HG02840 (cell line): ENCODE measurements around the gene SEC16A.

ENCODE experiments used
- ATAC-seq: cut with Tn5 transposase; IDR thresholded peaks from one replicate; pipeline ENCODE4 v1.9.1; 2021; ENCODE audit warnings: mild to moderate bottlenecking, moderate library complexity, moderate number of reproducible peaks; ENCODE audit not compliant: unreplicated experiment, low FRiP score

The SEC16A gene, protein sequence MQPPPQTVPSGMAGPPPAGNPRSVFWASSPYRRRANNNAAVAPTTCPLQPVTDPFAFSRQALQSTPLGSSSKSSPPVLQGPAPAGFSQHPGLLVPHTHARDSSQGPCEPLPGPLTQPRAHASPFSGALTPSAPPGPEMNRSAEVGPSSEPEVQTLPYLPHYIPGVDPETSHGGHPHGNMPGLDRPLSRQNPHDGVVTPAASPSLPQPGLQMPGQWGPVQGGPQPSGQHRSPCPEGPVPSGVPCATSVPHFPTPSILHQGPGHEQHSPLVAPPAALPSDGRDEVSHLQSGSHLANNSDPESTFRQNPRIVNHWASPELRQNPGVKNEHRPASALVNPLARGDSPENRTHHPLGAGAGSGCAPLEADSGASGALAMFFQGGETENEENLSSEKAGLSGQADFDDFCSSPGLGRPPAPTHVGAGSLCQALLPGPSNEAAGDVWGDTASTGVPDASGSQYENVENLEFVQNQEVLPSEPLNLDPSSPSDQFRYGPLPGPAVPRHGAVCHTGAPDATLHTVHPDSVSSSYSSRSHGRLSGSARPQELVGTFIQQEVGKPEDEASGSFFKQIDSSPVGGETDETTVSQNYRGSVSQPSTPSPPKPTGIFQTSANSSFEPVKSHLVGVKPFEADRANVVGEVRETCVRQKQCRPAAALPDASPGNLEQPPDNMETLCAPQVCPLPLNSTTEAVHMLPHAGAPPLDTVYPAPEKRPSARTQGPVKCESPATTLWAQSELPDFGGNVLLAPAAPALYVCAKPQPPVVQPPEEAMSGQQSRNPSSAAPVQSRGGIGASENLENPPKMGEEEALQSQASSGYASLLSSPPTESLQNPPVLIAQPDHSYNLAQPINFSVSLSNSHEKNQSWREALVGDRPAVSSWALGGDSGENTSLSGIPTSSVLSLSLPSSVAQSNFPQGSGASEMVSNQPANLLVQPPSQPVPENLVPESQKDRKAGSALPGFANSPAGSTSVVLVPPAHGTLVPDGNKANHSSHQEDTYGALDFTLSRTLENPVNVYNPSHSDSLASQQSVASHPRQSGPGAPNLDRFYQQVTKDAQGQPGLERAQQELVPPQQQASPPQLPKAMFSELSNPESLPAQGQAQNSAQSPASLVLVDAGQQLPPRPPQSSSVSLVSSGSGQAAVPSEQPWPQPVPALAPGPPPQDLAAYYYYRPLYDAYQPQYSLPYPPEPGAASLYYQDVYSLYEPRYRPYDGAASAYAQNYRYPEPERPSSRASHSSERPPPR (N-terminal part only)

DNA sequence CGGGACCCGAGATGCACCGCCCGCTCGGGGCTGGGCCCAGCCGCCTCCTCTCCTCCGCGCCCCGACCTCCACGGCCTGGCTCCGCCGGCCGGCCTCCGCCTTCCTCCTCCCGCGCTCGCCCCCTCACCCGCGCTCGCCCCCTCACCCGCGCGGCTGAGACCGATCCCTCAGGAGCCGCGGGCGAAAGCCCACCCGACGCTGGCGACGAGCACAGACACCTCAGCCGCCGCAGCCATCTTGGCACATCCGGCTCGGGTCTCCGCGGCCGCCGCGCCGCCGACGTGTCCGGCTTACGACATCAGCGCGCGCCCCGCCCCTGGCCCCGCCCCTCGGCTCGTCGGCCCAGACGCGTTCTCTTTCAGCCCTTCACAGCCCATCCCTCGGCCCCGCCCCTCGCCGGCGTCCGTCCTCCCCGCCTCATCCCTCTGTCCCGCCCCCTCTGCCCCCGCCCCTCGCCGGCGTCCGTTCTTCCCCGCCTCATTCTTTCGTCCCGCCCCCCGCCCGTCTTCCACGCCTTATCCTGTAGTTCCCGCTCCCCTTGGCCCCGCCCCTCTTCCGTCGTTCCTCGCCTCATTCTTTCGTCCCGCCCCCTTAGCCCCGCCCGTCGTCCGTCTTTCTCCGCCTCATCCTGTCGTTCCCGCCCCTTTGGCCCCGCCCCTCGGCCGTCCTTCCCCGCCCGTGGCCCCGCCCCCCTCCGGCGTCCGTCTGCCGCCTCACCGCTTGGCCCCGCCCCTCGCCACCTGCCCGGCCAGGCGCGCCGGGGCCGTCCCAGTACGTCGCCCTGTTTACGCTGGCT is at the start of gene SEC16A:
TSS of gene SEC16A (minus strand) at position 248 of the 796 bp plus-strand sequence. CDS start 5,425 bp downstream, outside the sequence.
- ATAC-seq: peak; percentile 56

DNA sequence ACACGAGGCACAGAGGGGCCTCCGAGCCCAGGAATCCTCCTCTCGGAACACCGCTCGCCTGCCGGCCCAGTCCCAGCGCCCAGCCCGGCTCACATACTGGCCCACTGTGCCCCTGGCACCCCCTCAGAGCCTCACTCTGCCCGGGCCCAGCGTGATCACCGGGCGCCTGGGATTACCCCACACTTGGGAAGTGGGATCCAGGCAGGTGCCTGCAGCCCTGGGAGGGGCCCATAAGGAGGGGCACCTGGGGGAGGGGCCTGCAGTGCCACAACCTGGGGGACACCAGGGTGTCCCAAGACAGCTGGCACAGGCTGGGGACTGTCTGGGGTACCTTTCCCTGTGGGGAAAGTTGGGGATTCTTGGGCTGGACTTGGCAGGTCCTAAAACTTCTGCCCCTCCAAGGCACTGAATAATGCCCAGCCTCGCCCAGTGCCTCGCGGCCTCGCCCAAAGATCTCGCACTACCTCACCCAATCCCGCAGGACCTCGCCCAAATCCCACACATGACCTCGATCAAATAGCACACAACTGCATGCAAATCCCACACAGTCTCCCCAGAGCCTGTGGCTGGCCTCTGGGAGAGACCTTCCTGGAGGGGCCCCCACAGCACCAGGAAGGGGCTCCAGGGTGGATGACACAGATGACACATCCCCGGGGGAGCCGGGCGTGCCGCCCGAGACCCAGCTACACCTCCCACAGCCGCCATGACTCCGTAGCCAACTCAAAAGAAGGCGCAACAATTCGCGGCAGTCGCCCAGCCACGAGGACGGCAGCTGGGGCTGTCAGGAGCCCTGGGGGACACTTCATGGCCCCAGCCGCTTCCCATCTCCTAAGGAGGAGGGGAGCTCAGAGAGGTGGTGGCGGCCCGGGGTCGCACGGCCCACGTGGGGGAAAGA is 49.3 kb upstream of the SEC16A start:
- ATAC-seq: no peak

DNA sequence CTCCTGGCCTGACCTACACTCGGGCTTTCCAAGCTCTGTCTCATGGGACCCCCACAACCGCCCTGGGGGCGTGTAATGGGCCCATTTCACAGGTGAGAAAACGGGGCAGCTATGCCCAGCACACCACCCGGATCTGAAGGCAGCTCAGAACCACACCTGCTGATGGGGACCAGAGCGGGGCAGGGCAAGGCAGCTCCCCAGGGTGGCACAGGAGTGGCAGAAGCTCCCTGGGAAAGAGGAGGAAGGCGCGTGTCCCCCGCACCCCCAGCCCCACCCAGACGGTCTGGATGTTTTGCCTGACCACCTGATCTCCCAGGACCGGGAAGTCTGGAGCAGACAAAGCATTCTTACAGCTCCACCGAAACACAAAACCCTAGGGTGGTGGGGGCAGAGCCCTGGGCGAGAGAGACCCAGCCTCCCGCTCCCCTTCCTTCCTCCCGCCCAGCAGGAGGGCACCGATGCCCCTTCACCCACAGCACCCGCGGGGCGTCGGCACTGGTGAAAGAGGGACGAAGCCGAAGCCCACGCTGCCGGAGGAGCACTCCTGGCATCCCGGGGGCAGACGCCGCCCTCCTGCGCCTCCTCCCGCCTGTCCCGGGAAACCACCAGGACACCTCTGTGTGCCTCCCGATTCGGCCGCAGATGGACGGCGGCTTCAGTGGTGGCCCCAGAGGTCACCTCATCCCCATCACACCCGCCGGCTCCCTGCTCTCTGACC is 48.5 kb upstream of the SEC16A start:
- ATAC-seq: no peak

DNA sequence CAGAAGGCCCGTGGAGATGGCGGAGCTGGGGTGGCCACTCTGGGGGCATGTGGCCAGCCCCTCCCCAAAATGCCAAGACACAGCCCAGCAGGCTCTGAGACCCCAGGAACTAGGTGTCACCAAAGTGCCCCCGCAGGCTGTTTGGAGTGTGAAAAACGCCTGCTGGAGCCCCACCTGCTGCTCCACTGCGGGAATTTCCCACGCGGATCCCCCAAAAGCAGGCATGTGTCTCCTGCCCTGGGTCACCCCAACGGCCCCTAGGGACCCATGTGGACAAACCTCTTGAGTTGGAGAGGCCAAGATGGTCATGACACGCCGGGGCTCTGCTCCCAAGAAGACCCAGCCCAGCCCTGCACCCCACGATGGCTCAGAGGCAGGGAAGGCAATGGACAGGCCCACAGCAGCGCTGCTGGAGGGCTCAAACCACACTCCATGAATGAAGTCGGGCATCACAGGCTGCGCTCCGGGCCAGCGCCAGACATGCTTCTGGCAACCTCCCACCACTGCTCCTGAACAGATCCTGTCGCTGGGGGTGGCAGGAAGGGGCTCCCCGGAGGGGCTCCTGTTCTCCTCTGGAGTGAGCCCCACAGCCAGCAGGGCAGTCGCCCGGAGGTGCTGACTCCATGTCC is 47.7 kb upstream of the SEC16A start:
- no peak for ATAC-seq

DNA sequence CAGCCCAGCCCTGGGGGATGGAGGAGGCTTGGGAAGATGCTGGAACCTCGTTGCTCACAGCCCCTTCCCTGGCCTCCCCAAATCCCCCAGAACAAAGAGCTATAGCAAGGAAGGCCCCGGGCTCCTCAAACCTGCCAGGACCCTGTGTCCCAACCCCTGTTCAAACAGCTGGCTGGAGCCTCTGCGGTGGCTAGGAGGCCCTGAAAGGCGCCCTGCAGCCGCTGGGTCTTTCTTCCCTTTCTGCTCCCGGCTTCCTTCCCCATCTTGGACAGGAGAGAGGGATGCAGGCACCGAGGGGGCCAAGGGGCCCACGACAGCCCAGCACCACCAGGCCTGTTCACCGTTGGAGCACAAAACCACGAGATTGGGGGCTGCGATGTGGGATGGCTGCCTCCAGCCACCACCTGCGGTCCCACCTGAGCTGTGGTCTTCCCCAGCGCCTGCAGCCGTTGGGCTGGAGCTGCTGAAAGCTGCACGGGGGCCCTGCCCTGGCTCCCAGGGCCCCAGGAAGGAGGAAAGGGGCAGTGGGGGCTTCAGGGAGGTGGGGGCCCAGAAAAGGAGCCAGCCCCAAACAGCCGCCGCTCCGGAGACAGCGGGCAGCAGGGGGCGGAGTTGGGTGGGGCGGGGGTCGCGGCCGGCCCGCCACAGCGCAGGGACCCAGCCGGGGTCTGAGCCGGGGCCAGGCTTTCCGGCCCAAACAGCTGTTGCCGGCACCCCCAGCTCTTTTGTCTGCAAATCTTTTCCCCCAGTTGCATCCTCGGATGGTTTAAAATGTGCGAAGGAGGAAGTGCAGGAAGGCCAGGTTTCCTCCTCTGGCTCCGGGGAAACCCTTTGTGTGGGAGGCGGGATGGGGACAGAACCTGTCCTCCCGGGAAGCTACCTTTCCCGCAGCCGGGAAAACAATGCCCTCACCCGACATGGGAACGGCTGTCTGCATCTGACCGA is 46.9 kb upstream of the SEC16A start:
- no peak for ATAC-seq

DNA sequence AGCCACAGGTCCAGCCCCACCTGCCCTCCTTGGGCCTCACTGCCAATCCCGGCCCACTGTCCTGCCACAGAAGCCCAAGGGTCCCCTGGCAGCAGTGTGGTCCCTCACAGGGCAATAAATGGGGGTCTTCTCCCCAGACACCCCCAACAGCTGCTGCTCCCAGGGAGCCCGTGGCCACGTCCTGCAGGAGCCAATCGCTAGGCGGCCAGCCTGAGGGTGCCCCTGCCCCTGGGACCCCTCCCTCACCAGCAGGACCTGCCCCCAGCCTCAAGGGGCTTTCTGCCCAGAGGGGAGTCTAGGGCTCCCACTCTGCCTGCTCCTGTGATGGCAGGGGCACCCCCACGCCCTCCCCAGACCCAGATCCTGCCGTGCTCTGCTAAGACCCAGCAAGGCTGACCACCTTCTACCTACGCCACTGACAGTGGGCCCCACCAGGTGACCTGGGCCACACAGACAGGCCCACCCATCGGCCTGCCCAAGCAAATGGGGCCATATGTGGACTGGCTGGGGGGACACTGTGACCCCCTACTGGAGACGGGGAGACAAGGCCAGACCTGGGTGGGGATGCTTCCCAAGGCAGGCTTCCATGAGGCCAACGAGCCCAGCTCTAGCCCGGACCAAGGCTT is 46.0 kb upstream of the SEC16A start:
- no peak for ATAC-seq

DNA sequence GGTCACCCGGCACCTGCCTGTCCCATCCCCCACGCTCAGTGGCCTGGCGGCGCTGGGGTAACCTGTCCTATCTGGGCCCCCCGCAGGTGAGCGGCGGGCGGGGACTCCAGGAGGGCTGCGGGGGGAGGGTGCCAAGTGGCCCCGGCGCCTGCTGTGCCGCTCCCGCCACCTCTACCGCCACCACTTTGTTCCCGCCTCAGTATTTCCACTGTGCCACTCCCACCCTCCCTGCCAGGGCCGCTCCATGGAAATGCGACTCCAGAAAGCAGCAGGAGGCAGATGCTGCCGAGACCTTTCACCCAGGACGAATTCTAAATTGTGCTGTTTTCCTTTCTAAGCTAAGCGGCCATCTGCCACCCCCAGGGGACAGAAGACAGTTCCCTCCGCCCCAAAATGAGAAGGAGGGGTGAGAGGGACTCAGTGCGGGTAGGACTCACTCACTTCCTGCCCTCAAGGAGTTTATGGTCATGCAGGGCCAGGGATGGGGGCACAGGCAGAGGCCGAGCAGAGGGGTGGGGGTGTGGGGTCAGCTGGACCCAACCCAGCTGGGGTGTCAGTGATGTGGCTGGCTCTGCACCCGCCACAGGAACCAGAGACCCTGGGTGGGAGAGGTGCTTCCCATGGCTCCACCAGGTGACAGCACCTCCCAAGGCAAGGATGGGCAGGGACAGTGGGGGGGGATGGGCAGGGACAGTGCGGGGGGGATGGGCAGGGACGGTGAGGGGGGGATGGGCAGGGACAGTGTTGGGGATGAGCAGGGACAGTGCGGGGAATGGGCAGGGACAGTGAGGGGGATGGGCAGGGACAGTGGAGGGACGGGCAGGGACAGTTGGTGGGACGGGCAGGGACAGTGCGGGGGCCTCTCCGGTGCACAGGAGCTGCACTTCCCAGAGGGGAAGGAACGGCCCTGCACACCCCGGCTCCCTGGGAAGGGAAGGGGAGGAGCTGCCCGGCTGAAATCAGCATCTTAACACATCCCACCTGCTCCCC is 45.2 kb upstream of the SEC16A start:
- ATAC-seq: no peak

DNA sequence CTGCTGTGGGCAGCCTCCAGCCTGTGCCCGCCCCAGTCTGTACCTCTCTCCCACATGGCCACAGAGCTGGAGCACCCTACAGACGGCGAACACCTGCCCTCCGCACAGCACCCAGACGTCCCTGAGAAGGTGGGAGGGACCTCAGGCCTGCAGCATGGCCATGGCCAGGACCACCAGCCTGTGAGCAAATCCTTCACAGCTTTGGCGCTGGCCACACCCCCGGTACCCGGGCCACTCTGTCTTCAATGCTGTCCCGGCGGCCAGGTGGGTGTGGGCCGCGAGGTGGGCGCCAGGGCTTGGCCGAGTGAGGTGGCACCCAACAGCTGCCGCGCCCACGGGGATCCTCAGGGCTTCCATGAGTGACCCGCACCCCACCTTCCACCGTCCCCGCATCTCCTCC is 44.3 kb upstream of the SEC16A start:
- ATAC-seq: no peak

DNA sequence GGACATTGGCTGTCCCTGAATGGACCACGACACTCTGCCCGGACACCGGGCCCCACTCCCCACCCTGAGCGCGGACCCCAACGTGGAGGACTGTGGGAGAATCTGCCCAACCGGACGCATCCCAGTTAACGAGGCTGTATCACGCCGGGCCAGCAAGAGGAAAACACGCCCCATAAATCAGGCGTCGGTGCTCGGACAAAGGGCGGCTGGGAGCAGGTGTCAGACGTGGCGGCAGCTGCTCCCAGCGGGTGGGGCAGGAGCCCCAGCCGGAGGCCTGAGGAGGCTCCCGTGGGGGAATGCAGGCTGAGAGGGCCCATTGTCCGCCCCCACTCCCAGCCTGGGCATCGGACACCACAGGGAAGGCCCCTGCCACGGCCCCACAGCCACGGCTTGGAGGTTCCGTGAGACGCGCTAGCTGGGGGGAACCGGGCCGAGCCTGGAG is 43.8 kb upstream of the SEC16A start:
- no peak for ATAC-seq

DNA sequence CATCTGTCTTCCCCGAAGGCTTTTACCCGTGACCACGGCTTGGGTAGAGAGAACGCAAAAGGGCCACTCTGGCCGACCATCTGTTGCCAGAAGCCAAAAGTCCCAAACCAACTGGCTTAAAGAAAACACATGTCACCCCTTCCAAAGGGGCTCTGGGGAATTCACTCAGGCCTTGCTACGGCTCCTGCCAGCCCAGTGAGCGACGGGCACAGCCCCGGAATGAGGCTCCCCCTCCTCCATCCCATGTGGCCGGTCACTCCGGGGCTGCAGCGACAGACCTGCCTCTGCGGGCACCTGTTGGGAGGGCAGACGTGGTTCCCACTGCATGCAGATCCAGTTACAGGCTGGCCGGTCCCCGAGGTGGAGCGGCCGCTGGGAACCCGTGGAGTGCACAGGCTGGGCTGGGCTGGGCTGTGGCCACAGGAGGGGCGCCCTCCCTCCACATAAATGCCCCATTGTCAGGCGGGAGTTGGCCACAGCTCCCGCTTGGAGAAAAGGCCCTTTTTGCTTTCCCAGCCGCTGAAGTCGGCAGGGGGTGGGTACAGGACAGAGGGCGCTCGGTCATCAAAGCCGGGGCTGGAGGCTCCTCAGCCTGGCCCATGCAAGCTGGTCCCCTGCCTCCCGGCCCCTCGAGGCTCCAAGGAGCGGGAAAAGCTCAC is 43.1 kb upstream of the SEC16A start:
- ATAC-seq: no peak

DNA sequence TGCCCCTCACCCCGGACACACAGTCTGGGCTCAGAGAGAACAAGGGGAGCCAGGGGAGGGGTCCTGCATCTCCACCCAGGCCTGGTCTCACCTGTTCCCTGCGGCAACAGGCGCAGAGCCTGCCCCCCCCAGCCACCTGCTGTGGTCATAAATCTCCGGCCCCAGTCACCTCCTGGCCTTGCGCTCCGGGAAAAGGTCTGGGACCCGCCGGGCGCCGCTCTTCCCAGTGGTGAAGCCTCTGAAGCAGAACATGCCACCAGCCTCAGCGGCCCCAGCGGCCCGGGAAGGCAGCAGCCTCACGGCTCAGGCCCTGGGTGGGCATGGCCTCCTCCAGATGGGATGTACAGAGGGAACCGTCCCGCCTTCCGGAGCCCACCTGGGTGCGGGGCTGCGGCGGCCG is 42.4 kb upstream of the SEC16A start:
- ATAC-seq: no peak

DNA sequence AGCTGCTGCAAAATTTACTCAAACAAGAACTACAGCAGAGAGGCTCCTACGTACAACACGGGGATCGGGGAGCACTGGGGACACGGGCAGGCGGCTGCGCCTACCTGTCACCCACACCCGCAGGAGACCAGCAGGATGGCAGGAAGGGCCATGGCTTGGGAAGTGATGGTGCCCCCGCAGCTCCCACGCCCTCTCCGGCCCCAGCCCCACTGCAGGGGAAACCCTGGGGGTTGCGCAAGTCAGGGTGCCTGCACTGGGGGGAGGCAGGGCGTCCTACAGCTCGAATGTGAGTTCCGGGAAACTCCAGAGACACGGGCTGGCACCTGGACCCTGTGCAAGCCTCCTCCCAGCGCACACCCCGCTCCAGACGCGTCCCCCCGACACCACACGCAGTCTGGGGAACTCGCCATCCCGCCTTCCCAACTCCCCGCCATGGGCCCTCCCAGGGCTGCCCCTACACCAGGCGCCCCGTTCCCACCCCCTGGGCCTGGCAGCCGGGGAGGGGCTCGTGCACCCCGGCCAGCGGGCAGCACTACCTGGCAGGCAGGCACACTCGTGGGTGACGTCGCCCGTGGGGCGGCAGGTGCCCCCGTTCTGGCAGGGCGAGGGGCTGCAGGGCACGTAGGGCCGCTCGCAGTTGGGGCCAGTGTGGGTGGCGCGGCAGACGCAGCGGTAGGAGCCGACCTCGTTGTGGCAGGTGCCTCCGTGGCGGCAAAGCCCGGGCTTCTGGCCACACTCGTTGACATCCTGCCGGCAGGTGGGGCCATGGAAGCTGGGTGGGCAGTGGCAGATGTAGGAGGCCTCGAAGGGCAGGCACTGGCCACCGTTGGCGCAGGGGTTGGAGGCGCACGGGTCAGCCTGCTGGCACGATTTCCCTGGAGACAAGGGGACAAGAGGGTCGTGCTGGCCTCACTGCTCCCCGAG is 39.7 kb upstream of the SEC16A start:
- ATAC-seq: no peak

DNA sequence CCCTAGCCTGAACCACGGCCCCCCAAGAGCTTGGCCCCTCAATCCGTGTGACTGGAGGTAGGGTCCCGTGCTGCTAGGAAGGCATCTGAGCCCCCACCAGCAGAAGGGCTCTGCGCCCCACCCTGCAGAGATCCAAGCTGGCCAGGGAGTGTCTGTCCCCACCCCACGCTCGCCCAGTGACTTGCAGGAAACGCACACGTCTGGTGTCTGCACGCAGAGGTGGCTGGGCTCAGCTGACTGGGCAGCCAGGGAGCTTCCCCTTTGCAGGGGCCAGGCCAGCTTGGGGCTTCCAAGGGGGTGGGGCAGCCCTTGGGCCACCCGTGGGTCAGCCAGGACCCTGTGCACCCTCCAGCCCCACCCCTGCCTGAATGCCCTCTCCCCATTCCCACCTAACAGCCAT is 38.7 kb upstream of the SEC16A start:
- ATAC-seq: no peak
